Dedifferentiated amniotic fluid mesenchymal stem cell (primary cell): ENCODE results near the gene GALNT13.

Experiments used
- DNase-seq: peaks from one replicate; pipeline ENCODE4 v3.0.0-alpha.2; 2016; ENCODE audit errors: extremely low spot score

GALNT13 gene

DNA sequence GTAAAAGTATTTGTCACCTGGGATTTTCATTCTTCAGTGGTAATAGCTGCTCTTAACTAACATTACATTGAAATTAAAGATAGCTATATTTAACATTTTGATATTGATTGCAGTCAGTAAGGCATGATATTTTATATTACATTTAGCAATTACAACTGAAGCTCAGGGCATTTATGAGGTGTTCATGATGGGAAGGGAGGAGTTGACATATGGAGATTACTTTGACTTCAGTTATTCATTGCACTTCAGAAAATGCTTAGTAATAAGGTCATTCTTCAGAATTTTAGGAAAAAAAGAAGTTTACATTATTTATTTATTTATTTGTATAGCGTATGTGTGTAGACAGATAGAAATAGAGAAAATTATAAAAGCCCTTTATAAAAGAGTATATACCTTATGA is 352.0 kb downstream of the GALNT13 start:
- DNase-seq, result no peak

DNA sequence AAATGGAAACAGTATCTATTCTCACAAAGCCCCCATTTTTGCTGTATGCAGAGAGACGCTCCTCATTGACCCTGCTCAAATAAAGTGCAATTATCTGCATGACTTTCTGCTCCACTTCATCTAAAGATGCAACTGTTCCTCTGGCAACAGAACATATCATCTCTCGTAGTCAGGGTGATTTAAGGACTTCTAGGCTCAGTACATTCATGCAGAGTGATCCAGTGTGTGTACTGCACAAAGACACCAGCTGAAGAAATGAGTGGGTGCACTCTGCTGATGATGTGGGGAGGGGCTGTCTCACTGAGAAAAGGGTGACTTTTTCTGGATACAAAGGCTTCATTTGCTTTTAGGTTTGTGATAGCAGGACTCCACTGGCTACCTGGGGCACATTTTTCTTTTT is 355.2 kb downstream of the GALNT13 start:
- no peak for DNase-seq

- DNase-seq, result no peak
These were observed 357.0 kb downstream of the GALNT13 start for GRCh38 chr2:154228566-154229280.

DNA sequence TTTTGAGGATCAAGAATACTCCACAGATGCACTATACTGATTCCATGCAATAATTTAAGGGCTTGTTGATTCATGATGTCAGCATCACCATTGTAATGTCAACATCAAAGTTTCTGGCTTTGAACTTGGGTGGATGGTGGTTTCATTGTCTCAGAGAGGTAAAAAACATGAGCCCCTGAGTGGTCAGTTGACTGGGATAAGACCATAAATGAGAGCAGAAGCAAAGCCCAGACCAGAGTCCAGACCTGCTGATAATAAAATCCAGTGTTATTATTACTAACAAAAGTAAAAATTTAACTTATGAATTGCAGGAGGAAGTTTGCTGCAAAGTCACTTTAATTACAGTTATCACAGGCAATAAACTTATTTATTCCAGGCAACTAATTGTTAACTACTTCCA is 358.2 kb downstream of the GALNT13 start:
- no peak for DNase-seq

GRCh38 chr2:154231021-154231420 is 359.3 kb downstream of the GALNT13 start:
- no peak for DNase-seq

- no peak for DNase-seq
These were observed 361.5 kb downstream of the GALNT13 start for GRCh38 chr2:154233231-154233630.

DNA sequence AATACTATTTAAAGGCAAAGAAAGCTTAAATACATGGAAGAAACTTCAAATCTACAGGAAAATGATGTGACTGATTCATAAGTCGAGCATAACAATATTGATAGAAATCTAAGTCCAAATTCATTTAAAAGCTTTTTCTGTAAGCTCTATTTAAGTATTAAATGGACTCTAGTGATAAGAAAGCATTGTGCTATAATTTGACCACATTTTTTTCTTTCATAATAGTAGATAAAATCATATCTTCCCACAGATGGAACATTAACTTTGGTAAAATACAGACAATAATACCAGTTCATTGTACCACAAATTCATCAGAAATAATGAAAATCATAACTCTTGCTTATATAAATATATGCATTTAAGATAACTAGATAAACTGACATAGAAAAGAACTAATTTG is 366.5 kb downstream of the GALNT13 start:
- no peak for DNase-seq

DNA sequence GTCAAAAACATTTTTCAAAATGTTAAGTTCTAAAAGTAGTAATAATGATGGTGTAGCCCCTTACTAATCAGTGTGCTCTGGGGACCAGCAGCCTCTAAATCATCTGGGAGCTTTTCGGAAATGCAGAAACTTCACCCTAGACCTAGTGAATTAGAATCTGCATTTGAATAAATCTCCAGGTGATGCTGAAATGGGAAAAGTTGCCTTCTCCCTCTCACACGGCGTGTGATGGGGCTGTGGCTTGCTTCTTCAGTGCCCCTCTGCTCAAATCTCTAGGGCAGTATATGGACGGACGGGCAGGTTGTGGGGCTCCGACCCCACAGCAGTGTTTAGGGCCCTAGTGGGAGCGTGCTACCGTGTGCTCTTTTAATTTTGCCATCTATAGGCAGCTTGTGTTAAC is 368.6 kb downstream of the GALNT13 start:
- DNase-seq, result no peak

GRCh38 chr2:154240921-154241379 is 369.2 kb downstream of the GALNT13 start:
- no peak for DNase-seq

DNA sequence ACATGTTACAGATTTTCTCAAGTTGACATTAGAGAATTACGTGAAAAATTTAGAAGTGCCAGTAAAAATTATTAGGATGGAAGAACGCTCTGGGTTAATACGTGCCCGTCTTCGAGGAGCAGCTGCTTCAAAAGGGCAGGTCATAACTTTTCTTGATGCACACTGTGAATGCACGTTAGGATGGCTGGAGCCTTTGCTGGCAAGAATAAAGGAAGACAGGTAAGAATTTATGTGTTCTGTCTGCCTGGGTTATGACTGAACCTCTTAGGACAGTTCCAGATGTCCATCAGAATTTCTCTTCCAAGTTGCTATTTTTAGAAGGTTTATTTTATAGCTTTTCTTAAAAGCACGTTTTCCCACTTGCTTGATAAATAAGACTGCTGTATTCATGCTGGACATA is 371.0 kb downstream of the GALNT13 start:
- no peak for DNase-seq

DNA sequence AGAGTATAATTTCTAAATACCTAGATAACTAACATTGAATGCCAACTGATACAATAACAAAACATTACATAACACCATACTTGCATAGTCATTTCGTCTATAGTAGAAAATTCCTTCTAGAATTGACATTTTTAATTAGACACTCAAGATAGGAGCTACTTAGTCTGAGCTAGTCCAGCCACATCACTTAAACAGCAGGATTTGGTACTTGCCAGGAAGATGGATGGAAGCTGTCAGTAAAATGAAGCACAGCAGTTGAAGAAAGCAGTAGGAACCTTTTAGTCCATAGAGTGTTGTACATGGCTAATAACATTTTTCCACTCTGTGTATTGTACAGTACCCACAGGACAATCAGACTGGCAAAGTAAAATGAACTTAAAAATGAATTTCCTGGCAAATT is 372.0 kb downstream of the GALNT13 start:
- DNase-seq, result no peak

DNA sequence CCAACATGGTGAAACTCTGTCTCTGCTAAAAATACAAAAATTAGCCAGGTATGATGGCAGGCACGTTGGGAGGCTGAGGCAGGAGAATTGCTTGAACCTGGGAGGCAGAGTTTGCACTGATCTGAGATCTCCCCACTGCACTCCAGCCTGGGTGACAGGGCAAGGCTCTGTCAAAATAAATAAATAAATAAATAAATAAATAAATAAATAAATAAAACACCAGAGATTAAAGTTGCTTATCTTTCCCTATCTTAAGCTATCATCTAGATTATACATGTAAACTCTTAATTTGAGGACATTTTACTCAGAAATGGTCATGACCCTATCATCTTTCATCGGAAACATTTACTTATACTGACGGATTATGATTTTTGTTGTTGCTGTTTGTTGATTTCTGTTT is 373.2 kb downstream of the GALNT13 start:
- no peak for DNase-seq

DNA sequence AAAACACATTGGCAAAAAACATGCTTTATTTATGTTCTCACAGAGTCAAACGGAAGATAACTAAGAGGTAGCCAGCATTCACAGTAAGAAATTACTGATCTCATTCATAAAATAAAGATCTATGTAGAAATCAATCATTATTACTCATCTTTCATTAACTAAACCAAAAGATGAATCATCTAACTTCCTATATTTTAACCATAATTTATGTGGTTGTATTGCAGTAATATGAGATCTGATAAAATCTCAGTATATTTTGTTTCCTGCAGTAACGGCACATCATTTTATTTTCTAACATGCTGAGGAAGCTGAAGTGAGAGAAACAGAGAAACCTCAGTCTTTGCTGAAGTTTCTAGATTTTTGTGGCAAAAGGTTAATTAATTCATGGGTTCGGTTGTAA is 375.8 kb downstream of the GALNT13 start:
- no peak for DNase-seq

GRCh38 chr2:154256136-154256535 is 384.4 kb downstream of the GALNT13 start:
- DNase-seq, result no peak

DNA sequence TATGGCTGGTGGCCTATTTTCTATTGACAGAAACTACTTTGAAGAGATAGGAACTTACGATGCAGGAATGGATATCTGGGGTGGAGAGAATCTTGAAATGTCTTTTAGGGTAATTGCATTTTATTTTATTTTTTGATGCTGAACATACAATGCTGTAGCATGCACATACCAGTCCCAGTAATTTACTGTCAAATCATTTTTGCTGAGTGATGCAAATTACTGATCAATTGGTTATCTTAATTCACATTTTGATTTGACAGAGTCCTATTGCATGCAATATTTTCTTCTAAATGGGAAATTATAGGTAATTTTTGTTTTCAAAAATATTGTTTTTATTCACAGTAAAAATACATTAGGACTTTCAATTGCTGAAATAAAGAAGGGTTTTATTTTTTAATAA is 387.3 kb downstream of the GALNT13 start:
- DNase-seq, result no peak

DNA sequence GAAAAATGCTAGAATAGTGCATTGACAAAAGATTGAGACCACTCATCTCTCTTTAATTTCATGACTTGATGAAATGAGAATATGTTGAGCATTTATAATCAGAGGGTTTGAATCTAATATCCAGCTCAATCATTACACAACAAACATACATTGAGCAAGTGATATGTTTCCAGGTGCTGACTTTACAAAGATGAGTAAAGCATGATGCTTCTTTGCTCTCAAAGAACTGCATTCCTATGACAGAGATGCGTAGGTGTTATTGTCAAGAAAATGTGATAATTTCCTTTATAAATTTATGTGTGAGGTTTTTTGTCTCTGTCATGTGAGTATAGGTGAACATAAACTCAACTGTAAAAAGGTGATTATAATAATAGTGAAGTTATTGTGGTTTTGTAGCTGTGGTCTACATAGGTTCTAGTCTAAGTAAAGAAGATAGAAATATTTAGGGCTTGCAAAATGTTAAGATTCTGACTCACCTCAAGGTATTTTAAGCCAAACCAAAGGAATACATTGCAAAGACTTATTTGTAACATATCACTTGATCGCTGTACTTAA is 389.8 kb downstream of the GALNT13 start:
- DNase-seq, result no peak

DNA sequence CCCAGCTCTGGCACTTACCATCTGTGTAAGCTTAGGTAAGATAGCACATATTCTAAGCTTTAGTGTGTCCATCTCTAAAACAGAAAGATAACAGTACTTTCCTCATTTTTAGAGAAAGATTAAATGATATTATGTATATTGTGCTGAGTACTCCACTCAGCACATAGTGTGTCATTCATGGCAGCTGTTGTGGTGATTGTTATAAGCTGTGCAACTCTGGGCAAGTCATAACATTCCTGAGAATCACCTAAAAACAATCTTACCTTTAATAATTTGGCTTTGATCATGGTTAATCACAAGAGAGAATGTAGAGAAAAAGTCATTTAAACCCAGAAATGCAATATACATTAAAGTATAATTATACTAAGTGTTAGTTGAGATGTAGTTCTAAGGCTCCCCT is 391.5 kb downstream of the GALNT13 start:
- DNase-seq, result no peak

- no peak for DNase-seq
These were observed 392.3 kb downstream of the GALNT13 start for GRCh38 chr2:154264024-154264423.

DNA sequence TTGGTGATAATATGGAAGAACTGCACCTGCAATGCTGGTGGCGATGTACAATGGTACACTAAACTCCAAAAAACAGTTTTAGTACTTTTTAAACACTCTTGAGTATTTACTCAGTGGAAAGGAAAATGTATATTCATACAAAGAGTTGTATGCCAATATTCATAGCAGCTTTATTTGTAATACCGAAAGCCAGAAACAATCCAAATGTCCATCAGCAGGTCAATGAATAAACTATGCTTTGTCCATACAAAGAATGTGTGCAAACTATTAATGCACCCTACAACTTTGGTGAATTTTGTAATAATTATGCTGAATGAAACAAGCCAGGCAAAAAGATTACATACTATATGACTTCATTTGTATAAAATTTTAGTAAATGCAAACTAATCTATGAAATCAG is 396.3 kb downstream of the GALNT13 start:
- no peak for DNase-seq

DNA sequence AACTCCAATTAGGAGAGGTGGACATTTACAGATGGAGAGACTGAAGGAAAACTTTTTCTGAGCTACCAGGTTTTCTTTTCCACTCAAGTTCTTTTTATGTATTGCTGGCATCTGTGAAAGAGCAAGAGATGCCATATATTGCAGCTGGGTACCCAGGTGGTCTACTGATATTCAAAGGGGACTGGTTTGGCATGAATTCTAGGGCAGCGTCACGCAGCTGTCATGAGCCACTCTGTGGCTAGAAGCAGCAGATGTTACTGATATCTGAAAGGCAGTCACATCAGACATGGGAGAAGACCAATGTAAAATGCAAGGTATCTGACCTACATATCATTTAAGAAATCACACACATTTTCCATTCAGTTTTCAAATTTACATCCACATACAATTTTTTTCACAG is 408.8 kb downstream of the GALNT13 start:
- no peak for DNase-seq

DNA sequence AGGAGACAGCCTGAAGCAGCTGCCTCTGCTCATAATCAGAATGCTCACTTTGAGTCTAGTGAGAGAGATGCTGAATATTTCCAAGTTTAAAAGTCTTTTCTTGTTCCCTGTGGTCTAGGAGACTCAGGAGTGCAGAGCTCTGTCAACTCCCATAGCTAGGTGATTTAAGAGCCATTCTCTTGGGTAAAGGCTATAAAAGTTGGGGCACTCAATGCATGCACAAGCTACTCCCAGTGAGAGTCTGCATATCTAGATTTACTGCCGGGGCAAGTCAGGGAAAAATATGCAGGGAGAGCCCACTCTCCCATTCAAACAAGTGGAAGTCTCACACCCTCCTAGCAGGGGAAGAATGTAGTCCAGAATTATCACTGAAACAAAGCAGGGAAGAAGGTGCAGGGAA is 418.1 kb downstream of the GALNT13 start:
- DNase-seq, result no peak

DNA sequence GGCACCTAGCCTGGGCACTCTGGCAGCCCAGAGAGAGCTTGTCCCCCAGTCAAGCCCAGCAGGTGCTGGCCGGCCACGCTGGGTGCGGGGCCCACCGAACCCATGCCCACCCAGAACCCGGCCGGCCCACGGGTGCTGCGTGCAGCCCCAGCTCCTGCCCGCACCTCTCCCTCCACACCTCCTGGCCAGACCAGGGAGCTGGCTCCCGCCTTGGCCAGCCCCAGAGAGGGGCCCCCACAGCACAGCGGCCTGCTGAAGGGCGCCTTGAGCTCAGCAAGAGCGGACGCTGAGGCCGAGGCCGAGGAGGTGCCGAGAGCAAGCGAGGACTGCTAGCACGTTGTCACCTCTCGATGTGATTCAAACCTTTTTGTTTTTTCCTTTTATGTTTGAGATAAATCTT is 419.8 kb downstream of the GALNT13 start:
- DNase-seq, result no peak

- DNase-seq, result no peak
These were observed 420.2 kb downstream of the GALNT13 start for GRCh38 chr2:154291927-154292326.

DNA sequence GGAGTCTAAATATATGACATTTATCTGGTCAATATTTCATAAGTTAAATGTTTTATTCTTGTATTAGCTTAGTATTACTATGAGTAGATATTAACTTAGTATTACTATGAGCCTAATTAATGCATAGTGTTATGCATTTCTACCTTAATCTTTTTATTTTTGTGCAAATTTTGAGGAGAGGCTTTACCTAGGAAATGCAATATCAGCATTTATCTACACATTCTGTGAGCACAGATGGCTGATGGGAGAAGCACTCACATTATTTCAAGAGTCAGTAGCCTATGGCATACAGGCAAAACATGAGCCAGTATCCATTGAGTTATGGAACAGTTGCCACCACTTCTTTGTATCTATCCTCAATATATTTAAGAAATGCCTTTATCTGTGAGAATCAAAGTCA is 422.1 kb downstream of the GALNT13 start:
- no peak for DNase-seq
